Measurements from ENCODE around the gene ARL2.

The ARL2 gene

GRCh38 chr11:65066805-65067291 is 52.9 kb downstream of the ARL2 start:
- no peak for TF ChIP-seq CTCF (IDR thresholded peaks at IDR 0.05; ENCODE audit: poor library complexity, severe bottlenecking)
- Histone ChIP-seq H3K27me3 (ENCODE audit: insufficient read depth, poor library complexity, severe bottlenecking) (no peaks in the 10 kb centered on the region), H3K4me3 (ENCODE audit: severe bottlenecking) (no peak overlapping the region), H3K36me3 (ENCODE audit: low read depth) (no peaks in the 10 kb centered on the region), H3K9me3 (ENCODE audit: severe bottlenecking) (no peaks in the 10 kb centered on the region), H3K4me1 (ENCODE audit: insufficient read depth, poor library complexity, severe bottlenecking) (no peaks in the 10 kb centered on the region), H3K27ac (ENCODE audit: poor library complexity, severe bottlenecking) (no peak overlapping the region)
- ATAC-seq (ENCODE audit: low read depth): no peak
- DNase-seq (ENCODE audit: low spot score): no peak

- no peaks in the 10 kb centered on the region for H3K27me3 ChIP-seq (ENCODE audit: insufficient read depth, poor library complexity, severe bottlenecking)
- H3K9me3 ChIP-seq (ENCODE audit: severe bottlenecking): no peaks in the 10 kb centered on the region
- H3K27ac ChIP-seq (ENCODE audit: poor library complexity, severe bottlenecking): no peak overlapping the region
- H3K36me3 ChIP-seq (ENCODE audit: low read depth): no peaks in the 10 kb centered on the region
- TF ChIP-seq CTCF (IDR thresholded peaks at IDR 0.05; ENCODE audit: poor library complexity, severe bottlenecking): no peak
- no peak overlapping the region for H3K4me3 ChIP-seq (ENCODE audit: severe bottlenecking)
- no peaks in the 10 kb centered on the region for H3K4me1 ChIP-seq (ENCODE audit: insufficient read depth, poor library complexity, severe bottlenecking)
- ATAC-seq (ENCODE audit: low read depth): no peak
- no peak for DNase-seq (ENCODE audit: low spot score)
Observed at GRCh38 chr11:65067446-65067845, 53.5 kb downstream of the ARL2 start.

- ATAC-seq (ENCODE audit: low read depth): no peak
- TF ChIP-seq CTCF (IDR thresholded peaks at IDR 0.05; ENCODE audit: poor library complexity, severe bottlenecking): no peak
- no peak overlapping the region for H3K4me3 ChIP-seq (ENCODE audit: severe bottlenecking)
- no peaks in the 10 kb centered on the region for H3K9me3 ChIP-seq (ENCODE audit: severe bottlenecking)
- no peaks in the 10 kb centered on the region for H3K27me3 ChIP-seq (ENCODE audit: insufficient read depth, poor library complexity, severe bottlenecking)
- no peaks in the 10 kb centered on the region for H3K36me3 ChIP-seq (ENCODE audit: low read depth)
- H3K27ac ChIP-seq (ENCODE audit: poor library complexity, severe bottlenecking): no peak overlapping the region
- no peaks in the 10 kb centered on the region for H3K4me1 ChIP-seq (ENCODE audit: insufficient read depth, poor library complexity, severe bottlenecking)
- DNase-seq (ENCODE audit: low spot score): no peak
Observed at GRCh38 chr11:65069217-65069616, 55.3 kb downstream of the ARL2 start.

Data from RWPE2 (cell line).